ENCODE measurements around the gene RNU2-1. TPM values are rescaled to one million over a fixed set of nuclear protein-coding genes. Genes with fewer than 3 reads are reported as not detected.

RNU2-1 gene
- polyA plus RNA-seq, 1 of the 3 experiments (the other 2 are of a cell fraction) = not detected

- H3K4me3 ChIP-seq (ENCODE audit: low read depth in 2 of 2, low read length in 1 of 2) = no peak overlapping the region
- CTCF ChIA-PET = interaction anchor here (0.9 to 1.5 kb wide), 3 partner anchors 10 to 176 kb away, joined by 3 to 6 read pairs (median 3); no protein-coding TSS in a partner anchor
Observed at GRCh38 chr17:43200127-43200526, 33.6 kb downstream of the RNU2-1 start.

GRCh38 chr17:43199633-43200032 lies 34.1 kb downstream of the RNU2-1 start:
- Histone ChIP-seq H3K27me3 (ENCODE audit: insufficient read depth) (no peaks in the 10 kb centered on the region), H2AFZ (ENCODE audit: low read depth) (no peak overlapping the region), H3K79me2 (ENCODE audit: insufficient read depth) (no peaks in the 10 kb centered on the region), H3K9me2 (no peaks in the 10 kb centered on the region), H3K4me3 (ENCODE audit: low read depth in 2 of 2, low read length in 1 of 2) (no peak overlapping the region), H3K27ac (ENCODE audit: low read depth in 2 of 2, low read length in 1 of 2) (no peak overlapping the region), H4K20me1 (ENCODE audit: insufficient read depth) (no peaks in the 10 kb centered on the region), H3K4me2 (no peak overlapping the region), H3K9me3 (no peaks in the 10 kb centered on the region), H3K36me3 (replicated peaks in 1 of 2; ENCODE audit: control insufficient read depth in 1 of 2, insufficient read depth in 2 of 2, low read length in 1 of 2) (peaks cover 53 to 64% of the 10 kb centered on the region in 2 experiments), H3F3A (replicated peaks; ENCODE audit: insufficient read depth) (peaks cover 5% of the 10 kb centered on the region), H3K4me1 (ENCODE audit: control insufficient read depth in 1 of 2, insufficient read depth in 2 of 2, low read depth in 1 of 2, low read length in 1 of 2) (no peaks in the 10 kb centered on the region), H3K9ac (no peak overlapping the region)
- TF ChIP-seq POLR2AphosphoS5 (IDR thresholded peaks at IDR 0.05; ENCODE audit: low read depth, low read length) (no peak), EP300 (IDR thresholded peaks at IDR 0.05; ENCODE audit: borderline replicate concordance in 1 of 2, low read depth in 1 of 2, low read length in 1 of 2) (no peak), FOXM1 (IDR thresholded peaks at IDR 0.05; ENCODE audit: low read depth) (no peak), NFIC (IDR thresholded peaks at IDR 0.05; ENCODE audit: borderline replicate concordance) (no peak), FOXJ3 (CRISPR knock-in tag; IDR thresholded peaks at IDR 0.05) (no peak), PBX3 (IDR thresholded peaks at IDR 0.05) (no peak), REST (IDR thresholded peaks at IDR 0.05; ENCODE audit: low read depth, low read length) (no peak), RAD21 (IDR thresholded peaks at IDR 0.05; ENCODE audit: low read length) (no peak), YY1 (IDR thresholded peaks at IDR 0.05; ENCODE audit: low read depth) (no peak), MEF2A (IDR thresholded peaks at IDR 0.05; ENCODE audit: borderline replicate concordance, low read depth) (no peak), USF1 (IDR thresholded peaks at IDR 0.05; ENCODE audit: borderline replicate concordance, low read depth) (no peak), CHD2 (IDR thresholded peaks at IDR 0.05; ENCODE audit: low read length, partially characterized antibody) (no peak), CTCF (IDR thresholded peaks at IDR 0.05) (no peak), TEAD4 (IDR thresholded peaks at IDR 0.05; ENCODE audit: borderline replicate concordance, insufficient read depth) (no peak), ELF1 (IDR thresholded peaks at IDR 0.05) (no peak), NRF1 (IDR thresholded peaks at IDR 0.05; ENCODE audit: low read depth, low read length) (no peak), RFX5 (IDR thresholded peaks at IDR 0.05; ENCODE audit: low read length) (no peak), GABPA (IDR thresholded peaks at IDR 0.05; ENCODE audit: low read depth) (no peak), SIN3A (IDR thresholded peaks at IDR 0.05; ENCODE audit: borderline replicate concordance, low read depth, low read length) (no peak)
- ChIA-PET POLR2A (interaction anchor here (1.4 kb wide), 1 partner anchor 168 kb away, joined by 4 read pairs; no protein-coding TSS in a partner anchor), CTCF (interaction anchor here (0.9 kb wide), 1 partner anchor 18 kb away, joined by 3 read pairs; no protein-coding TSS in a partner anchor)
- 100% methylated on average over 2 of the region's 2 CpGs for WGBS (ENCODE audit: low lambda C conversion rate)
- no peak for DNase-seq

More at GRCh38 chr17:43200127-43200526, 33.6 kb downstream of the RNU2-1 start:
- H3K79me2 ChIP-seq (ENCODE audit: insufficient read depth) = no peaks in the 10 kb centered on the region
- peaks cover 5% of the 10 kb centered on the region for H3F3A ChIP-seq (replicated peaks; ENCODE audit: insufficient read depth)
- POLR2A ChIA-PET = interaction anchor here (1.4 kb wide), 1 partner anchor 168 kb away, joined by 4 read pairs; no protein-coding TSS in a partner anchor
- H3K27ac ChIP-seq (ENCODE audit: low read depth in 2 of 2, low read length in 1 of 2) = no peak overlapping the region
- H3K4me1 ChIP-seq (ENCODE audit: control insufficient read depth in 1 of 2, insufficient read depth in 2 of 2, low read depth in 1 of 2, low read length in 1 of 2) = no peaks in the 10 kb centered on the region
- H3K9me2 ChIP-seq = no peaks in the 10 kb centered on the region
- no peaks in the 10 kb centered on the region for H3K9me3 ChIP-seq
- H3K9ac ChIP-seq = no peak overlapping the region
- peaks cover 48 to 63% of the 10 kb centered on the region in 2 experiments for H3K36me3 ChIP-seq (replicated peaks in 1 of 2; ENCODE audit: control insufficient read depth in 1 of 2, insufficient read depth in 2 of 2, low read length in 1 of 2)
- H3K27me3 ChIP-seq (ENCODE audit: insufficient read depth) = no peaks in the 10 kb centered on the region
- H3K4me2 ChIP-seq = no peak overlapping the region
- no peaks in the 10 kb centered on the region for H4K20me1 ChIP-seq (ENCODE audit: insufficient read depth)
- no peak overlapping the region for H2AFZ ChIP-seq (ENCODE audit: low read depth)
- DNase-seq = no peak
- TF ChIP-seq EZH2phosphoT487 (IDR thresholded peaks at IDR 0.05; ENCODE audit: borderline replicate concordance, low read depth) = no peak
- TF ChIP-seq POLR2AphosphoS5 (IDR thresholded peaks at IDR 0.05; ENCODE audit: low read depth, low read length) = no peak
- WGBS (ENCODE audit: low lambda C conversion rate) = 100% methylated on average over 3 of the region's 4 CpGs
